ENCODE measurements around the gene SLC13A3.

SLC13A3 gene

DNA sequence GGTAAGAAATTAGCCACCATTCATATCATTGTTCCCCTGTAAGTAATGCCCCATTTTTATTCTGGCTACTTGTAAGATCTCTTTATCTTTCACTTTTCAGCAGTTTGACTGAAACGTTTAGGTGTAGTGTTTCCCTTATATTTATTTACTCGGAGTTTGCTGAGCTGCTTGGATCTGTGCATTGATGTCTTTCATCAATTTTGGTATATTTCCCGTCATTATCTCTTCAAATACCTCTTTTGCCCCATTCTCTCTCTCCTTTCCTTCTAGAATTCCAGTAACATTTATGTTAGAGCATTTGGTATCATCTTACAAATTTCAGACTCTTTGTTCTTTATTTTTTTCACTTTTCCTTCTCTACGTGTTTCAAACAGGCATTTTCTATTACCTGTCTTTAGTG lies 9.2 kb upstream of the SLC13A3 start:
- no peak for TF ChIP-seq CEBPB (IDR thresholded peaks at IDR 0.05)
- TF ChIP-seq FOXM1 (IDR thresholded peaks at IDR 0.05; ENCODE audit: borderline replicate concordance, low read depth): no peak
- TF ChIP-seq, protein P1, sequence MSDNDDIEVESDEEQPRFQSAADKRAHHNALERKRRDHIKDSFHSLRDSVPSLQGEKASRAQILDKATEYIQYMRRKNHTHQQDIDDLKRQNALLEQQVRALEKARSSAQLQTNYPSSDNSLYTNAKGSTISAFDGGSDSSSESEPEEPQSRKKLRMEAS (IDR thresholded peaks at IDR 0.05): no peak
- TF ChIP-seq TAF1 (IDR thresholded peaks at IDR 0.05; ENCODE audit: low read depth): no peak
- TF ChIP-seq RAD21 (IDR thresholded peaks at IDR 0.05; ENCODE audit: low read depth): no peak
- TF ChIP-seq NFIC (IDR thresholded peaks at IDR 0.05): no peak
- no peak for TF ChIP-seq TCF12 (IDR thresholded peaks at IDR 0.05; ENCODE audit: low read depth)
- TF ChIP-seq EGR1 (IDR thresholded peaks at IDR 0.05): no peak
- no peak for TF ChIP-seq EP300 (IDR thresholded peaks at IDR 0.05; ENCODE audit: borderline replicate concordance)
- TF ChIP-seq TEAD4 (IDR thresholded peaks at IDR 0.05): no peak
- TF ChIP-seq YY1 (IDR thresholded peaks at IDR 0.05; ENCODE audit: low read depth): no peak
- no peak for TF ChIP-seq CREB1 (IDR thresholded peaks at IDR 0.05; ENCODE audit: low read depth)
- TF ChIP-seq, protein P2, sequence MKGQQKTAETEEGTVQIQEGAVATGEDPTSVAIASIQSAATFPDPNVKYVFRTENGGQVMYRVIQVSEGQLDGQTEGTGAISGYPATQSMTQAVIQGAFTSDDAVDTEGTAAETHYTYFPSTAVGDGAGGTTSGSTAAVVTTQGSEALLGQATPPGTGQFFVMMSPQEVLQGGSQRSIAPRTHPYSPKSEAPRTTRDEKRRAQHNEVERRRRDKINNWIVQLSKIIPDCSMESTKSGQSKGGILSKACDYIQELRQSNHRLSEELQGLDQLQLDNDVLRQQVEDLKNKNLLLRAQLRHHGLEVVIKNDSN (IDR thresholded peaks at IDR 0.05): no peak
- TF ChIP-seq, protein P3, sequence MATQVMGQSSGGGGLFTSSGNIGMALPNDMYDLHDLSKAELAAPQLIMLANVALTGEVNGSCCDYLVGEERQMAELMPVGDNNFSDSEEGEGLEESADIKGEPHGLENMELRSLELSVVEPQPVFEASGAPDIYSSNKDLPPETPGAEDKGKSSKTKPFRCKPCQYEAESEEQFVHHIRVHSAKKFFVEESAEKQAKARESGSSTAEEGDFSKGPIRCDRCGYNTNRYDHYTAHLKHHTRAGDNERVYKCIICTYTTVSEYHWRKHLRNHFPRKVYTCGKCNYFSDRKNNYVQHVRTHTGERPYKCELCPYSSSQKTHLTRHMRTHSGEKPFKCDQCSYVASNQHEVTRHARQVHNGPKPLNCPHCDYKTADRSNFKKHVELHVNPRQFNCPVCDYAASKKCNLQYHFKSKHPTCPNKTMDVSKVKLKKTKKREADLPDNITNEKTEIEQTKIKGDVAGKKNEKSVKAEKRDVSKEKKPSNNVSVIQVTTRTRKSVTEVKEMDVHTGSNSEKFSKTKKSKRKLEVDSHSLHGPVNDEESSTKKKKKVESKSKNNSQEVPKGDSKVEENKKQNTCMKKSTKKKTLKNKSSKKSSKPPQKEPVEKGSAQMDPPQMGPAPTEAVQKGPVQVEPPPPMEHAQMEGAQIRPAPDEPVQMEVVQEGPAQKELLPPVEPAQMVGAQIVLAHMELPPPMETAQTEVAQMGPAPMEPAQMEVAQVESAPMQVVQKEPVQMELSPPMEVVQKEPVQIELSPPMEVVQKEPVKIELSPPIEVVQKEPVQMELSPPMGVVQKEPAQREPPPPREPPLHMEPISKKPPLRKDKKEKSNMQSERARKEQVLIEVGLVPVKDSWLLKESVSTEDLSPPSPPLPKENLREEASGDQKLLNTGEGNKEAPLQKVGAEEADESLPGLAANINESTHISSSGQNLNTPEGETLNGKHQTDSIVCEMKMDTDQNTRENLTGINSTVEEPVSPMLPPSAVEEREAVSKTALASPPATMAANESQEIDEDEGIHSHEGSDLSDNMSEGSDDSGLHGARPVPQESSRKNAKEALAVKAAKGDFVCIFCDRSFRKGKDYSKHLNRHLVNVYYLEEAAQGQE (IDR thresholded peaks at IDR 0.05; ENCODE audit: low read depth): no peak
- no peak for TF ChIP-seq ZBTB7A (IDR thresholded peaks at IDR 0.05; ENCODE audit: low read depth)

DNA sequence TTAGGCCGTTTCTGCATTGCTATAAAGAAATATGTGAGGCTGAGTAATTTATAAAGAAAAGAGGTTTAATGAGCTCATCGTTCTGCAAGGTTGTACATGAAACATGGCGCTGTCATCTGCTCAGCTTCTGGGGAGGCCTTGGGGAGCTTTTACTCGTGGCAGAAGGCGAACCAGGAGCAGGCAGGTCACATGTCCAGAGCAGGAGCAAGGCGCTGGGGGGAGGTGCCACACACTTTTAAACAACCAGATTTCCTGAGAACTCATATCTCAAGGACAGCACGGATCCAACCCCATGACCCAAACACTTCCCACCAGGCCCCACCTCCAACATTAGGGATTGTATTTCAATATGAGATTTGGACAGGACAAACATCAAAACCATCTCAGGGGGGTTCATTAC lies 6.4 kb upstream of the SLC13A3 start:
- TF ChIP-seq CEBPB (IDR thresholded peaks at IDR 0.05) (no peak), YY1 (IDR thresholded peaks at IDR 0.05; ENCODE audit: low read depth) (no peak), NFIC (IDR thresholded peaks at IDR 0.05) (no peak), EGR1 (IDR thresholded peaks at IDR 0.05) (no peak), FOXM1 (IDR thresholded peaks at IDR 0.05; ENCODE audit: borderline replicate concordance, low read depth) (no peak), TCF12 (IDR thresholded peaks at IDR 0.05; ENCODE audit: low read depth) (no peak), ZBTB7A (IDR thresholded peaks at IDR 0.05; ENCODE audit: low read depth) (no peak), CREB1 (IDR thresholded peaks at IDR 0.05; ENCODE audit: low read depth) (no peak)
- TF ChIP-seq, protein P1 (IDR thresholded peaks at IDR 0.05): no peak
- TF ChIP-seq, protein P3 (IDR thresholded peaks at IDR 0.05; ENCODE audit: low read depth): no peak
- TF ChIP-seq, protein P2 (IDR thresholded peaks at IDR 0.05): no peak

DNA sequence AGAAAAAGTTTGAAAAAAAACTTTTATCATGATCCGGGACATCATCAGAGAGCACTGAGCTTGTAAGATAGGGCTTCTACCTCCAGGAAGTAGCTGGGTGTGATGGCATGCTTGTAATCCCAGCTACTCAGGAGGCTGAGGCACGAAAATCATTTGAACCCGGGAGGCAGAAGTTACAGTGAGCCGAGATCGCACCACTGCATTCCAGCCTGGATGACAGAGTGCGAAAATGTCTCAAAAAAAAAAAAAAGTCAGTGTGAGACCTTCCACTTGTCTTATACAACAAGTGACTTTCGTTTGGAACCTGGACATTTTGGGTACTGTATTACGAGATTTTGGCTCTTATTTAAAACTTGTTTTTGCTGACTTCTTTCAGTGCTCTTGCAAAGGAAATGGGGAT lies 5.9 kb upstream of the SLC13A3 start:
- TF ChIP-seq NFIC (IDR thresholded peaks at IDR 0.05) (no peak), YY1 (IDR thresholded peaks at IDR 0.05; ENCODE audit: low read depth) (no peak), EGR1 (IDR thresholded peaks at IDR 0.05) (no peak), RAD21 (IDR thresholded peaks at IDR 0.05; ENCODE audit: low read depth) (no peak), CREB1 (IDR thresholded peaks at IDR 0.05; ENCODE audit: low read depth) (no peak), FOXM1 (IDR thresholded peaks at IDR 0.05; ENCODE audit: borderline replicate concordance, low read depth) (no peak), TEAD4 (IDR thresholded peaks at IDR 0.05) (no peak), TAF1 (IDR thresholded peaks at IDR 0.05; ENCODE audit: low read depth) (no peak), EP300 (IDR thresholded peaks at IDR 0.05; ENCODE audit: borderline replicate concordance) (no peak), ZBTB7A (IDR thresholded peaks at IDR 0.05; ENCODE audit: low read depth) (no peak), TCF12 (IDR thresholded peaks at IDR 0.05; ENCODE audit: low read depth) (no peak)
- TF ChIP-seq, protein P1 (IDR thresholded peaks at IDR 0.05): no peak
- TF ChIP-seq, protein P2 (IDR thresholded peaks at IDR 0.05): no peak

DNA sequence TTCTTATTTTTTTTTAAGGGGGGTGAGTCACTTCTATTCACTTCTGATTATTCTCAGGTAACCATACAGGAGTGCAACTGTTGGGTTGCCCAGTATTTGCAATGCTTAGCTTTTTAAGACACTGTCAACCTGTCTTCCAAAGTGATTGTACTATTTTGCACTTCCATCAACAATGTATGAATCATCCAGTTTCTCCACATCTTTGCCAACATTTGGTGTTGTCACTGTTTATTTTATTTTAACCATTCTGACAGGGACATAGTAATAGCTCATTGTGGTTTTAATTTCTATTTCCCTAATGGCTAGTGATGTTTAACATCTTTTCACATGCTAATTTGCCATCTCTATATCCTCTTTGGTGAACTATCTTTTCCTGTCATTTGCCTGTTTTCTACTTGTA lies 1.4 kb upstream of the SLC13A3 start:
- TF ChIP-seq, protein P2 (IDR thresholded peaks at IDR 0.05): no peak
- TF ChIP-seq RAD21 (IDR thresholded peaks at IDR 0.05; ENCODE audit: low read depth) (no peak), TAF1 (IDR thresholded peaks at IDR 0.05; ENCODE audit: low read depth) (no peak), ZBTB7A (IDR thresholded peaks at IDR 0.05; ENCODE audit: low read depth) (no peak), CREB1 (IDR thresholded peaks at IDR 0.05; ENCODE audit: low read depth) (no peak), YY1 (IDR thresholded peaks at IDR 0.05; ENCODE audit: low read depth) (no peak), EGR1 (IDR thresholded peaks at IDR 0.05) (no peak)
- TF ChIP-seq, protein P1 (IDR thresholded peaks at IDR 0.05): no peak

Measured in Ishikawa (cell line).